ENCODE measurements around the gene MROH2A.

MROH2A gene

DNA sequence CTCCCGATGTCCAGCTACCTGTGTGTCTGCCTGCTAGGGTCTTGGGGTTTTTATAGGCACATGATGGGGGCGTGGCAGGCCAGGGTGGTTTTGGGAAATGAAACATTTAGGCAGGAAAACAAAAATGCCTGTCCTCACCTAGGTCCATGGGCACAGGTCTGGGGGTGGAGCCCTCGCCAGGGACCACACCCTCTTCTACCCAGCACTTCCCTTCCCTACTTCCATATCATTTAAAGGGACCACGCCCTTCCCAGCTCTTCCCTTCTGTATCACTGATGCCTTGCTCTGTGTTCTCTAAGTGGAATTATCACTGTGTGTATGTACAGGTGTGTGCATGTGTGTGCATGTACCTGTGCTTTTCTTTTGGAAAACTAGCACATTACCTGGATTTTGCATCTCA is 11.7 kb upstream of the MROH2A start:
- no peak for DNase-seq

GRCh38 chr2:233768076-233768475 is 10.1 kb upstream of the MROH2A start:
- DNase-seq, result no peak

DNA sequence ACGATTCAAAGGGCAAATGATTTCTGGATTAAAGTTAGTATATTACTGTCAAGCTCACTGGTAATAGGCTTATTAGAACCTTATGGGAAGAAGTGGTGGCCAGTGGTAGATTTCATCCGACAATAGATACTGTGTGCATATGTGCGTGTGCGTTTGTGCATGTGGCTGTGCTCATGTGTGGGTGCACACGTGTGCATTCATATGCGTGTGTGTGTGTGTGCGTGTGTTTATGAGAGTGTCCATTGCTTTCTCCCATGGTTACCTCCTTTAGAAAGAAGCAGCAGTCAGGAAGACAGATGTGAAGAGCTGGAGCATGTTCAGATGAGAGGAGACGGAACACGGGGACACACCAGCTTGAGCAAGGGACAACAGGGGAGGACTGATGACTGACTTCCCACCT is 8.9 kb upstream of the MROH2A start:
- DNase-seq, result no peak

DNA sequence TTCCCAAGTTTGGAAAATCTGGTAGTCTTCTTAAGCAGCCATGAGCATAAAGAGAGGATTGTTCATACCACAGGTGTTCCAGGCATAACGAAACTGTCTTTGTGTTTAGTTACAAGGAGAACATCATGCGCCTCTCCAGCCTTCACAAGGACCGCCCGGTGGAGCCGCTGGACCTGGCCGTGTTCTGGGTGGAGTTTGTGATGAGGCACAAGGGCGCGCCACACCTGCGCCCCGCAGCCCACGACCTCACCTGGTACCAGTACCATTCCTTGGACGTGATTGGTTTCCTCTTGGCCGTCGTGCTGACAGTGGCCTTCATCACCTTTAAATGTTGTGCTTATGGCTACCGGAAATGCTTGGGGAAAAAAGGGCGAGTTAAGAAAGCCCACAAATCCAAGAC is 6.0 kb upstream of the MROH2A start:
- DNase-seq, result no peak

GRCh38 chr2:233772583-233772982 is 5.5 kb upstream of the MROH2A start:
- DNase-seq, result no peak

GRCh38 chr2:233773854-233774253 is 4.3 kb upstream of the MROH2A start:
- DNase-seq, result no peak

DNA sequence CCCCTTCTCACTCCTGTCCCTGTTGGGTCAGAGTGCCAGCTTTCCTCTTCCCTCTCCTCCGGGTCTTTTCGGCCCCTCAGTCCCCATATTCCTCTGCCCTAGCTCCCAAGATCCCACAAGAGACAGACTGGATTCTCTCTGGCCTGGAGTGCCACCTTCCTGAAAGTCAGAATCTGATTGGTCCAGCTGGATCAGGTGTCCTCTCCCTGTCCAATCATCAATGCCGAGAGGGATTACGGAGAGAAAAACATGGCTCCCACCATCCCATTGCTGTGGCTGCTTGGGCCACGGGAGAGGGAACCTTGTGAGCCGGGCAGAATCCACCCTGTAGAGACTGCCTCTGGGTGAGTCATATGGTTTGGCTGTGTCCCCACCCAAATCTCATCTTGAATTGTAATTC is 2.7 kb upstream of the MROH2A start:
- no peak for DNase-seq

DNA sequence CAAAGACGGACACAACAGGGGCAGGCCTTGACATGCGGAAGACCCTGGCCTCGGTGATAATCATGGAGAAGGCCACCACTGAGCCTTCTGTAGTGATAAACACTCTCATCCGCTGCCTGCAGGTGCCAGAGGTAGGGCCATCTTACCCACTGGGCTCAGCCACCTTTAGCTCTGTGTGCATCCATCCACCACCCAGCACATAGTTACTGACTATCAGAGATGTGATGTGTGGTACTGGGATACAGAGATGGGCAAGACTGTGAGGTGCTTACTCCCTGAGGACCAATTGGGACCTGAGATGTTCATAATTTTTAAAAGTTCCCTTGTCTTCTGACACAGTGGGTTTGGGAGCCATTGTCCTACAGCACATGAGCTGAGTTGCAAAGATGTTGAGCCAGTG is 1.6 kb downstream of the MROH2A start:
- no peak for DNase-seq

DNA sequence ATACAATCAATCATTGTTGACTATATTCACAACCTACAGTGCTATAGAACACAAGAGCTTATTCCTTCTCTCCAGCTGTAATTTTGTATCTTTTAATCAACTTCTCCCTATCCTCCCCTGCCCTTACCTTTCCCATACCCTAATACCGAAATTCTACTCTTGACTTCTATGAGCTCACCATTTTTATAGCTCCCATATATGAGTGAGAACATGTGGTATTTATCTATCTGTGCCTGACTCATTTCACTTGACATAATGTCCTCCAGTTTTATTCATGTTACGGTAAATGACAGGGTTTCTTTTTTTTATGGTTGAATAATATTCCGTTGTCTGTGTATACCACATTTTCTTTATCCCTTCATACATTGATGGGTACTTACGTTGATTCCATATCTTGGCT is 2.6 kb downstream of the MROH2A start:
- no peak for DNase-seq

GRCh38 chr2:233789554-233789953 is 11.4 kb downstream of the MROH2A start:
- no peak for DNase-seq

DNA sequence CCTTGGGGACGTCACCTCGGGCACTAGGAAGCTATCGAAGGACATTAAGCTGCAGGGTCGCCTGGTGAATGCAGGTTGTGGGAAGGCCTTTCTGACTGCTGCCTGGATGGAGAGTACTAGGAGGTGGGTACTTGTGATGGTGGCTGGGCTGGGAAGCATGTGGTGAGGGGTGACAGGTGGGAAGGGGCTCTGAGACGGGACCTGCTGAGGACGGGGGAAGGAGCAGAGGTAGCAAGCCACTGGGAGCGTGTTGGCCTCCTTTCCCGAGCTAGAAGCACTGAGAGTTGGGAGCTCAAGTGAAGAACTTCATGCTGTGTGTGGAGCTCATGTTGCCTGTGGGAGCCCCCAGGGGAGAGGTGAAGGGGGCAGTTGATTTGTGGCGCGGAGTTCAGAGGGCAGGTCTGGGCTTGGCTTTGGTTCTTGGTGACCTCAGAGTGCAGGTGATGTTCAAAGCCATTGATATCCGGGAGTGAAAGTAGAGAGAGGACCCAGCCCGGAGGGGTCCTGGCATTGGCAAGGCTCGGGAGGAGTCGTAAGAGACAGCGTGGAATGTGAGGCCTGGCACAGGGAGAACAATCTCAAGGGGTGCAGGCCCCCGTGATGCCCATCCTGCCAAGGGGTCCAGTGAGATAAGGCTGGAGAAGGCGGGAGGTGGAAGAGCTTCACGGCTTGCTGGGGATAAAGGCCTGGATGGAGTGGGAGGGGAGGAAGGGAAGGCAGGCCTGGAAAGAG is 13.2 kb downstream of the MROH2A start:
- DNase-seq, result no peak

DNA sequence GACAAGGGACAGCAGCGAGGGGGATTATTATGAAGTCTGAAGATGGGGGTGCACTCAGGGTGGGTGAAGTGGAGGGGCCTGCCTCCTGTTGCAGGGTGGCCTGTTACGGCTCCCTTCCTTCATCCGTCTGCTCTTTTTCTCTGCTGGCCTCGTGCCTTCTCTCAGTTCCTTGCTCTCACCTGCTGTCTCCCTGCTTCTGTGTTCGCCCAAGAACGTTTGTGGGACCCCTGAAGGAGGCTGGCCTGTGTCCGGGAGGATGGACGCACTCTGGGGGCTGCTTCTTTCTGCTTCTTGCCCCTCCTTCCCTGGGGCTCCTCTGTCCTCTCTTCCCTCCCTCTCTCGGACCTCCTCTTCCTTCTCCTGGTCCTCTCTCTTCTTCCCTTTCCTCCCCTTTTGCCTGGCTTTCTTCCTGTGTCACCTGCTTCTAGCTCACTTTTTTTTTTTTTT is 13.8 kb downstream of the MROH2A start:
- DNase-seq, result no peak

DNA sequence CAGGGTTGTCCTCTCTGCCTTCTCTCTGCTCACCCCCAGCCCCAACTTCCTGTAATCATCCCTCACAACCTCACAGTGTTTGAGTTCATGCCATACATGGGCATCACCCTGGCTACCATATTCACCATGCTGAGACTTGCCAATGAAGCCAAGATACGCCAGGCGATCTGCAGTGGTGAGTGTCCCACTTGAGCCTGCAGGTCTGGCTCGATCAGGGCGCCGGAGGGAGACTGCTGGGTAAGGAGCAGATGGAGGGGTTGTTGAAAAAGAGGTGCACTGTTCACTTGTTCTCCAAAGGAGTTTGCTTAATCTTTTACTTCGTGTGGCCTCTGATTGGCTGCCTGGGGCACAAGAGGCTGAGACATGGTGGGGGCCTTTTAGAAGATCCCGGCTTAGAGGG is 14.6 kb downstream of the MROH2A start:
- DNase-seq, result no peak

DNA sequence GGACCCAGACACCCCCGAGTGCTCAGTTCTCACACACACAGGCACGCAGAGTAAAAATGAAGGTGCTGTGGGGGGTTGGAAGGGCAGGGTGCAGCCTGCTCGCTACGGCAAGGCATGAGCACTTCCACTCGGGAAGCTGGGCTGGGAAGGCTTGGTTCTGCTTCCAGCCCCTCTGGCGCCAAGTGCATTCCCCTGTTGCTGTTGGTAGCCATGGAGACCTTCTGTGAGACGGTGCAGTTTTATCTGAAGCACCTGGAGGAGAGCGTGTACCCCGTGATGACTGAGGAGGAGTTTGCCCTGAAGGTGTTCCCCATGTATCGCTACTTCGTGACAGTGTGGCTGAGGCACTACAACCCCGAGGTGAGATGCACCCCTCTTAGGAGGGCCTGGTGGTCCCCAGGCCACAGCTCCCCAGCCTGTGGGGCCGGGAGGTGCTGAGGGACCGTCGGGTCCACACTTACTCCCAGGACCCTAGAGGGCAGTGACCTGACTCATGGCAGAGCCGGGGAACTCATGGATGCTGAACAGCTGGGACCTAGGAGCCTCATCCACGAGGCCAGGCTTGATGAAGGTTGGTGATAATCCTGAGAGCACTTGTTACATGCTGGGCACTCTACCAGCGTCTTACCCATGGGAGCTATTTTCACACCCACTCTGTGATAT is 15.5 kb downstream of the MROH2A start:
- DNase-seq, result no peak

- no peak for DNase-seq
These were observed 16.1 kb downstream of the MROH2A start for GRCh38 chr2:233794128-233794658.

DNA sequence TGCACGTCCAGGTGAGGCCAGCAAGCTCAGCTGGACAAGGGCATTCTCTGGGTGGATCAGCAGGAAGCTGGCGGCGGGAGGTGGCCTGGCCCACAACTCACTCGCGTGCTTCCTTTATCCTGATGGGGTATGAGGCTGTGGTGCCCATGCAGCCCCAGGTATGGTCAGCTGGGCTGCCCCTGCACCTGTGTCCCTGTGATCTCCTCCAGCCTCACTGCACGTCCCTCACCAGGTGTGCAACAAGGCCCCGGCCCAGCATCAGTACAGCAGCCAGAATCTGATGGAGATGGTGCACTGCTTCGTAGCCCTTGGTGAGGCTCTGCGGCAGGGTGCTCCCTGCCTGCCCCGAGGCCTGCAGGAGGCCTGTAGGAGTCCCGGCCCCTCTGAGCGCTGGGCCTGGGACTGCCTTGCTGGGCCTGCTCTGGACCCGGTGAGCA is 17.6 kb downstream of the MROH2A start:
- DNase-seq, result no peak

GRCh38 chr2:233796254-233796653 is 18.1 kb downstream of the MROH2A start:
- DNase-seq, result no peak

DNA sequence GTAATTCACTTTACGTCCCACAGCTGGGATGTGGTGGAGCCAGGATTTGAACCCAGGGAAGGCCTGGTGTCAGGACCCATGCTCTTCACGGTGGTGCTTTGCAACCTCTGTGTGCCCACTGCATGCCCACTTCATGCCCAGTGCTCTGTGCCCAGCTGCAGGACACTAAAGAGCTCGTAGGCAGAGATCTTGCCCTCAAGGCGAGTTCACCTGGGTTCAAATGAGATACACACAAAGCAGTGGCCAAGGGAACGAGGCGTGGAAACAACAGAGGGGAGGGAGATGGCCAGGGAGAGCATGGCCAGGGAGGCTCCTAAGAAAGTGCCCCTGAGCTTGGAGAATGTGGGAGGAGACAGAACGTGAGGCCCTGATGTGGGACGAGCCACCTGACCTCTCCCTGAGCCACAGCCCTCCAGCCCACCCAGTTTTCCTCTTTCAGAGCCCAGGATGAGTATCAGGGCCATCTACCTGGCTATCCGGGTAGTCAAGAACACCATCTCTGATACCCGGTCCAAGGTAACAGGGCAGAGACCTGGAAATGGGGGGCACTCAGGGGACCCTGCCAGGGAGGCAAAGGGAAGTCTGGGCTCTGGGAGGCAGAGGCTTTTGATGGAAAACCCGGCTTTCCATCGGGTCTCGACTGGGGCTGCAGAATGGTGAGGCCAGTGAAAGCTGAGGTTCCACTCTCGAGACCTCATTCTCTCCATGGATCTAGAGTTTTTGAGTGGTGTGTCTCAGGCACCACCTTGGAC is 20.4 kb downstream of the MROH2A start:
- no peak for DNase-seq

DNA sequence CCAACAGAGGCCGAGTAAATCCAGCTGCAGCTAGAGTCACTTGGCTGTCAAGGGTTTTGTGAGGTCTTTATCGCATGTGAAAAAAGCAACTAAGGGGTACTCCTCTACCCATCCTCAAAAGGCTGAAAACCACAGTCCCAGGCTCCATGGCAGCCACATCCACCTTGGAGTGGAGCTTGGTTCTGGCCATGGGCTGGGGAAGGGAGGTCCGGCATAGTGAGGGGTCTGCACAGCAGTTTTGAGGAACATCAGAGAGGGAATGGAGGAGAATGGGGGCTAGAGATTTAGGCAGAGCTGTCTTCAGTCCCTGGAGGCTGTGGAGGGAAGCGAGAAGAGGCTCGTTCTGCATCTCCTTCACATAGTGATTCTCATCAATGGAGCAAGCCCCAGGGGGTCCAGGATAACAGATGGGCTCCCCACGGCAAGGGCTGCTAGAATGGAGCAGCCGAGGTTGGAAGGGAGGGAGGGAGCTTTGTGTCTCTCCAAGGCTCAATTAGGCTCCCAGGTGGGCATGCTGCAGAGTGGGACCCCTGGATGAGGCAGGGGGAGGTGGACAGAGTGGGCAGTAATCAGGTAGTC is 21.0 kb downstream of the MROH2A start:
- no peak for DNase-seq

- DNase-seq, result no peak
These were observed 21.6 kb downstream of the MROH2A start for GRCh38 chr2:233799716-233800115.

GRCh38 chr2:233800208-233800607 is 22.1 kb downstream of the MROH2A start:
- no peak for DNase-seq

- DNase-seq, result no peak
These were observed 23.4 kb downstream of the MROH2A start for GRCh38 chr2:233801357-233802131.

All from CD4-positive, alpha-beta T cell treated with Interferon gamma for 1 hour (primary cell).